Measurements from ENCODE around the gene IFNLR1. TPM values are rescaled to one million over a fixed set of nuclear protein-coding genes. Genes with fewer than 3 reads are reported as not detected.

The IFNLR1 gene
- total RNA-seq, 1 donor from 2014 or later, result 3.1 TPM

DNA sequence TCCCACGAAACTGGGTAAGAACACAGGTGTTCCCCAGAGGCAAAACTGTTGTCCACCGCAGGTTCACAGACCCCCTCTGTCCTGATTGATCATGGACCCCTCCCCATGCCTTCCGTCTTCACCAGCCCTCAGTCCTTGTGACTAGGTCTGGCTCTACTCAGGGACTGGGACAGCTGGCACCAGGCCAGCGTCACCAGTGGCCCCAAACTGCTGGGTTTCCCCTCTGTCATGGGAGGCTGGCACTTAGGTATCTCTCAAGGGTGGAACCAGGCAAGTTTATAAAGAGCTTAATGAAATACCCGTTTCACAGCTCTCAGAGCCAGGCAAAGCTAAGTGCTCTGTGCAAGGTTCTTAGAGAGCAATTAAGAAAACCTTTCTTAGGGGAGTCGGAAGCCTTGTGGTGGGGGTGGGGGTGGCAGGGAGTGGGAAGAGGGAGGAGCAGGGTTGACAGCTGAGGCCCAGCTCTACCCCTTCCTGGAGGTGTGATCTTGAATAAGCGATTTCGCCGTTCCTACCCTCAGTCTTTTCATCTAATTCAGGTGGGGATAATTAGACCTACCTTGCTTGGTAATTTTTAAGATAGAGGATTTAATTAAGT lies 35.0 kb upstream of the IFNLR1 start:
- Mint-ChIP-seq H3K4me1 (ENCODE audit: unreplicated experiment) (no peaks in the 10 kb centered on the region), H3K9me3 (ENCODE audit: unreplicated experiment) (no peaks in the 10 kb centered on the region), H3K36me3 (ENCODE audit: low read depth, unreplicated experiment) (no peaks in the 10 kb centered on the region), H3K27ac (ENCODE audit: unreplicated experiment) (no peak overlapping the region), H3K27me3 (ENCODE audit: unreplicated experiment) (peaks cover 5% of the 10 kb centered on the region), H3K4me3 (ENCODE audit: unreplicated experiment) (no peak overlapping the region)
- no peak for DNase-seq (ENCODE audit: low spot score)
- no peak for TF ChIP-seq CTCF (IDR thresholded peaks at IDR 0.05; ENCODE audit: unreplicated experiment)

DNA sequence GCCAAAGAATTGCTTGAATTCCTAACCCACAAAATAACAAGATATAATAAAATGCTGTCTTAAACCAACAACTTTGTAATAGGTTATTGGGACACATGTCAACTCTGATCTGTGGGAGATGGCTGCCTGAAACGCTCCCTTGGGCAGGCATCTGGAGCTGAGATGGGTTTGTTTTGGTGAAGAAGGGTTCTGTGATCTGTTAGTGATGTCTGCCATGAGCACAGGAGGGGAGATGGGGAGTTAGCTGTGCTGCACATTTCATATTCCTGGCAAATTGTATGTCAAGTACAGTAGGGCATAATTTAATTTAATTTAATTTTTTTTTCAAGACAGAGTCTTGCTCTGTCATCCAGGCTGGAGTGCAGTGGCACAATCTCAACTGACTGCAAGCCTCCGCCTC lies 34.2 kb upstream of the IFNLR1 start:
- H3K27ac Mint-ChIP-seq (ENCODE audit: unreplicated experiment), result no peak overlapping the region
- peaks cover 5% of the 10 kb centered on the region for H3K27me3 Mint-ChIP-seq (ENCODE audit: unreplicated experiment)
- no peaks in the 10 kb centered on the region for H3K4me1 Mint-ChIP-seq (ENCODE audit: unreplicated experiment)
- H3K36me3 Mint-ChIP-seq (ENCODE audit: low read depth, unreplicated experiment), result no peaks in the 10 kb centered on the region
- H3K9me3 Mint-ChIP-seq (ENCODE audit: unreplicated experiment), result no peaks in the 10 kb centered on the region
- TF ChIP-seq CTCF (IDR thresholded peaks at IDR 0.05; ENCODE audit: unreplicated experiment), result no peak
- H3K4me3 Mint-ChIP-seq (ENCODE audit: unreplicated experiment), result no peak overlapping the region
- no peak for DNase-seq (ENCODE audit: low spot score)

DNA sequence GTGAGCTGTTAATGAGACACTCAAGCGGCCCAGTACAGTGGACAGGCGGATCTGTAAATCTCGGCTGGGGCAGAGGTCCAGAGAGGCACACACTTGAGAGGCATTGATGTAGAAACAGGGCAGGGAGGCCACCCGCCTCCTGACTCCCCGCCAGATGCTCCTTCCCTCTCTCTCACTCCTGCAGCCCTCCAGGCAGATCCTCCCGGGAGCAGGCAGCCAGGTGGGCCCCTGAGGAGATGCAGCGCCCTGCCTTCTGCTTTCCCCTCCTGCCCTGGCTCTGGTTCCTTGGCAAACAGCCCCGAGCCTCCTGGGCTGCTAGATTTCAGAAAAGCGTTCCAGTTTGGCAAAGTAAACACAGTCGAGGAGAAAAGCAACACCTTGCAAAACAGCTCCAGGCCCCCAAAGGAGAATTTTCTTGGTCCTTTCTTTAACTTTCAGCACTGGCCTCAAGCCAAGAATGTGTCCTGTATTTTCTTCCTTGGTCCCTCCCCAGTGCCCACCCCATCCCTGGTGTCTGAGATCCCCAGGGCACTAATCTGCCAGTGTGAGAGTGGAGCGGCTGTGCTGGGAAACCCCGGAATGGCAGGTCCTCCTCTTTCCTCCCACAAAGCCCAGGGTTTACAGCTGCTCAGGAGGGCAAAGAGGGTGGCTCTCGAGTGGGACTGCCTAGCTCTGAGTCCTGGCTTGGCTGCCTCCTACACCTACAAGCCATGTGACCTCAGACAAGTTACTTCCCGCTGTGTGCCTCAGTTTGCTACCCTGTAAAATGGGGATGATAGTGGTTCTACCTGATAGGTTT lies 29.4 kb upstream of the IFNLR1 start:
- no peak overlapping the region for H3K27ac Mint-ChIP-seq (ENCODE audit: unreplicated experiment)
- H3K9me3 Mint-ChIP-seq (ENCODE audit: unreplicated experiment), result no peaks in the 10 kb centered on the region
- H3K36me3 Mint-ChIP-seq (ENCODE audit: low read depth, unreplicated experiment), result no peaks in the 10 kb centered on the region
- peaks cover 9% of the 10 kb centered on the region for H3K27me3 Mint-ChIP-seq (ENCODE audit: unreplicated experiment)
- peaks cover 3% of the 10 kb centered on the region for H3K4me1 Mint-ChIP-seq (ENCODE audit: unreplicated experiment)
- TF ChIP-seq CTCF (IDR thresholded peaks at IDR 0.05; ENCODE audit: unreplicated experiment), result no peak
- H3K4me3 Mint-ChIP-seq (ENCODE audit: unreplicated experiment), result no peak overlapping the region
- no peak for DNase-seq (ENCODE audit: low spot score)

- no peak for TF ChIP-seq CTCF (IDR thresholded peaks at IDR 0.05; ENCODE audit: unreplicated experiment)
- Mint-ChIP-seq H3K4me3 (ENCODE audit: unreplicated experiment) (no peak overlapping the region), H3K27me3 (ENCODE audit: unreplicated experiment) (peaks cover 8% of the 10 kb centered on the region), H3K27ac (ENCODE audit: unreplicated experiment) (no peak overlapping the region), H3K9me3 (ENCODE audit: unreplicated experiment) (no peaks in the 10 kb centered on the region), H3K36me3 (ENCODE audit: low read depth, unreplicated experiment) (no peaks in the 10 kb centered on the region), H3K4me1 (ENCODE audit: unreplicated experiment) (peaks cover 3% of the 10 kb centered on the region)
- no peak for DNase-seq (ENCODE audit: low spot score)
These were observed 28.2 kb upstream of the IFNLR1 start for GRCh38 chr1:24215226-24215814.

DNA sequence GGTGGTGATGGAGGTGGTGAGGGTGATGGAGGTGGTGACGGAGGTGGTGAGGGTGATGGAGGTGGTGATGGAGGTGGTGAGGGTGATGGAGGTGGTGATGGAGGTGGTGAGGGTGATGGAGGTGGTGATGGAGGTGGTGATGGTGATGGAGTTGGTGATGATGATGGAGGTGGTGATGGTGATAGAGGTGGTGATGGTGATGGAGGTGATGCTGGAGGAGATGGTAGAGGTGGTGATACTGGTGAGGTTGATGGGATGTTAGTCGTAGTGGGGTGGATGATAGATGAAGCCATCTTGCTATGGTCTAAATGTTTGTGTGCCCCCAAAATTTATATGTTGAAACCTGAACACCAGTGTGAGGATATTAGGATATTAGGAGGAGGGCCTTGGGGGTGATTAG lies 25.3 kb upstream of the IFNLR1 start:
- no peak overlapping the region for H3K27ac Mint-ChIP-seq (ENCODE audit: unreplicated experiment)
- H3K4me1 Mint-ChIP-seq (ENCODE audit: unreplicated experiment), result peaks cover 3% of the 10 kb centered on the region
- H3K36me3 Mint-ChIP-seq (ENCODE audit: low read depth, unreplicated experiment), result no peaks in the 10 kb centered on the region
- no peaks in the 10 kb centered on the region for H3K9me3 Mint-ChIP-seq (ENCODE audit: unreplicated experiment)
- TF ChIP-seq CTCF (IDR thresholded peaks at IDR 0.05; ENCODE audit: unreplicated experiment), result no peak
- peaks cover 4% of the 10 kb centered on the region for H3K27me3 Mint-ChIP-seq (ENCODE audit: unreplicated experiment)
- DNase-seq (ENCODE audit: low spot score), result no peak
- H3K4me3 Mint-ChIP-seq (ENCODE audit: unreplicated experiment), result no peak overlapping the region
